OCI-LY1 (cell line): ENCODE measurements around the gene DHX8.

Experiments used
- H2AFZ ChIP-seq: fragments of 200-600 bp; sonication (generic), shearing (Covaris generic); 2 replicates; pipeline ENCODE4 v1.6.0; 2014; ENCODE audit warnings: antibody characterized with exemption, mild to moderate bottlenecking, low read length
- H3F3A ChIP-seq: fragments of 200-600 bp; sonication (generic), shearing (Covaris generic); 2 replicates; pipeline ENCODE4 v1.6.0; 2014; ENCODE audit warnings: mild to moderate bottlenecking, antibody characterized with exemption, low read length, moderate library complexity; ENCODE audit not compliant: insufficient read depth
- H3K27ac ChIP-seq: fragments of 200-600 bp; sonication (generic); 2 replicates; pipeline ENCODE4 v1.5.1; 2014; ENCODE audit warnings: low read length, mixed run types, mild to moderate bottlenecking, low read depth; ENCODE audit not compliant: poor library complexity, severe bottlenecking
- H3K27me3 ChIP-seq: fragments of 200-600 bp; sonication (generic); 2 replicates; pipeline ENCODE4 v1.6.0; 2014; ENCODE audit warnings: antibody characterized with exemption, mild to moderate bottlenecking, low read length, moderate library complexity; ENCODE audit not compliant: insufficient read depth
- H3K36me3 ChIP-seq: fragments of 200-600 bp; sonication (generic); 2 replicates; pipeline ENCODE4 v1.6.1; 2014; ENCODE audit warnings: mild to moderate bottlenecking, antibody characterized with exemption, low read length, moderate library complexity, mixed read lengths; ENCODE audit not compliant: insufficient read depth
- H3K4me1 ChIP-seq: fragments of 200-600 bp; sonication (generic); 2 replicates; pipeline ENCODE4 v1.5.1; 2014; ENCODE audit warnings: mild to moderate bottlenecking, low read length, moderate library complexity; ENCODE audit not compliant: insufficient read depth, severe bottlenecking
- H3K4me2 ChIP-seq: fragments of 200-600 bp; sonication (generic), shearing (Covaris generic); 2 replicates; pipeline ENCODE4 v1.6.1; 2014; ENCODE audit warnings: low read length
- H3K4me3 ChIP-seq: fragments of 200-600 bp; sonication (generic); 2 replicates; pipeline ENCODE4 v1.5.1; 2014; ENCODE audit warnings: low read length, low read depth, mild to moderate bottlenecking, mixed read lengths; ENCODE audit not compliant: poor library complexity, severe bottlenecking
- H3K79me2 ChIP-seq: fragments of 200-600 bp; shearing (Covaris generic); 2 replicates; pipeline ENCODE4 v1.6.1; 2016; ENCODE audit warnings: mixed run types, low read length, mixed read lengths; ENCODE audit not compliant: insufficient read depth
- H3K9ac ChIP-seq: fragments of 200-600 bp; sonication (generic), shearing (Covaris generic); 2 replicates; pipeline ENCODE4 v1.6.1; 2014; ENCODE audit warnings: mild to moderate bottlenecking, low read length, mixed read lengths
- H3K9me2 ChIP-seq: fragments of 200-600 bp; sonication (generic), shearing (Covaris generic); 2 replicates; pipeline ENCODE4 v1.6.1; 2014; ENCODE audit warnings: low read depth, mild to moderate bottlenecking, low read length, mixed read lengths
- H3K9me3 ChIP-seq: fragments of 200-600 bp; shearing (Covaris generic); 2 replicates; pipeline ENCODE4 v1.6.1; 2014; ENCODE audit warnings: low read length, mixed read lengths
- H4K20me1 ChIP-seq: fragments of 200-600 bp; sonication (generic), shearing (Covaris generic); 2 replicates; pipeline ENCODE4 v1.6.0; 2016; ENCODE audit warnings: mild to moderate bottlenecking, low read length; ENCODE audit not compliant: insufficient read depth
- EZH2 ChIP-seq: fragments of 200-600 bp; sonication (generic), shearing (Covaris generic); IDR thresholded peaks from 2 replicates; pipeline ENCODE4 v1.8.0; 2017; ENCODE audit warnings: borderline replicate concordance, mixed run types, mild to moderate bottlenecking, antibody characterized with exemption, low read length, moderate library complexity, mixed read lengths
- TF ChIP-seq, protein P1 (sequence below): fragments of 200-600 bp; sonication (generic), shearing (Covaris generic); IDR thresholded peaks from 2 replicates; pipeline ENCODE4 v1.5.1; 2017; ENCODE audit warnings: mild to moderate bottlenecking, antibody characterized with exemption, low read length, moderate library complexity, mixed read lengths

Gene DHX8

DNA sequence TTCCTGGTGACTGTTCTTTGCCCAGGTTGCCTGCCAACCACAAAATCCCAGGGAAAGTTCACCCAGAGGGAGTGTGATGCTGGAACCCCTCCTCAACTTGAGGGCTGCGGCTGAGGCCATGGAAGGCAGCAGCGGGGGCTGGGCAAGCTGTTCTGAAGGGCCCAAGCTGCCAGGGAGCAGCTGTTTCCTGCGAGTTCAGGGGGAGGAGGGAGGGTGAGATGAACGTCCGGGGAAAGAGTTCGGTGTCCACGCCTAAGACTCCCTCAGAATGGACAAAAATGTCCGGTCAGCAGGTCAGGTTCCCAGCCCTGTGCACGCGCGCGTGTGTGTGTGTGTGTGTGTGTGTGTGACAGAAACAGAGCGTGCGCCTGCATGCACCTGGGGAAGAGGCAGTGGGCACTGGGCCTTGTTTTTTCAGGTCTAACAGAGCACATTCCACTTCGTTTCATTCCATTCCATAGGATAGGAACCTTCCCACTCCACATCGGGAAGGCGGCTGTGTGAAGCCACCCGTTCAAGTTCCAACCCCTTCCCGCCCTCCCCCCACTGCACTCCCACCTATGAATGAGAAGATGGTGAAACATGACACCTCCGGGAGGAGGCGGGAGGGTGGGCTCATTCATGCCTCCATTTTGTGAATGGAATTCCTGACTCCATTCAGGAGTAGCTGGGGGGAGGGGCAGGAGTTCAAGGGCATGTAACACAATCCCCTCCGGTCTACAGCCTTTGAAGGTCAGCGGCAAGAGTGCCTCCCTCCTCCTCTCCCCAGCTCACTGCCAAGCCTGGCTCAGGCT is 46.7 kb downstream of the DHX8 start:
- Histone ChIP-seq H3F3A (no peaks in the 10 kb centered on the region), H3K79me2 (no peaks in the 10 kb centered on the region), H3K9ac (no peak overlapping the region), H4K20me1 (no peaks in the 10 kb centered on the region), H3K36me3 (peaks cover 14% of the 10 kb centered on the region), H3K27ac (no peak overlapping the region), H3K9me2 (no peaks in the 10 kb centered on the region), H3K4me1 (no peaks in the 10 kb centered on the region), H3K9me3 (no peaks in the 10 kb centered on the region), H2AFZ (no peak overlapping the region), H3K4me3 (no peak overlapping the region), H3K27me3 (no peaks in the 10 kb centered on the region), H3K4me2 (no peak overlapping the region)
- no peak for TF ChIP-seq EZH2
- TF ChIP-seq, protein P1, sequence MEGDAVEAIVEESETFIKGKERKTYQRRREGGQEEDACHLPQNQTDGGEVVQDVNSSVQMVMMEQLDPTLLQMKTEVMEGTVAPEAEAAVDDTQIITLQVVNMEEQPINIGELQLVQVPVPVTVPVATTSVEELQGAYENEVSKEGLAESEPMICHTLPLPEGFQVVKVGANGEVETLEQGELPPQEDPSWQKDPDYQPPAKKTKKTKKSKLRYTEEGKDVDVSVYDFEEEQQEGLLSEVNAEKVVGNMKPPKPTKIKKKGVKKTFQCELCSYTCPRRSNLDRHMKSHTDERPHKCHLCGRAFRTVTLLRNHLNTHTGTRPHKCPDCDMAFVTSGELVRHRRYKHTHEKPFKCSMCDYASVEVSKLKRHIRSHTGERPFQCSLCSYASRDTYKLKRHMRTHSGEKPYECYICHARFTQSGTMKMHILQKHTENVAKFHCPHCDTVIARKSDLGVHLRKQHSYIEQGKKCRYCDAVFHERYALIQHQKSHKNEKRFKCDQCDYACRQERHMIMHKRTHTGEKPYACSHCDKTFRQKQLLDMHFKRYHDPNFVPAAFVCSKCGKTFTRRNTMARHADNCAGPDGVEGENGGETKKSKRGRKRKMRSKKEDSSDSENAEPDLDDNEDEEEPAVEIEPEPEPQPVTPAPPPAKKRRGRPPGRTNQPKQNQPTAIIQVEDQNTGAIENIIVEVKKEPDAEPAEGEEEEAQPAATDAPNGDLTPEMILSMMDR, result no peak

DNA sequence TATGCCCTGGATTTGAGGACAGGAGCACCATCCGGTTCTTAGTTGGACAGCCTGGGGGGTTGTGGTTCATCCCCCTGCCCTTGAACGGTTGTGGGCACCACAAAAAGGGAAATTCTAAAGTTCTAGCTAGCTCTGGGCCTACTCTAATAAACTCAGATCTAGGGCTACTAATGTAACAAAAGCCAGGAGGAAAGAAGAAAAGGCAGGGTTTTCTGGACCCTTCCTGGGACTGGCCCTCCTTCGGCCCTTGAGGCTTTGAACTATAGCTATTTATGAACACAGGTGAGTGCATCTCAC is 47.3 kb downstream of the DHX8 start:
- Histone ChIP-seq H3F3A (no peaks in the 10 kb centered on the region), H3K36me3 (peaks cover 9% of the 10 kb centered on the region), H3K4me1 (no peaks in the 10 kb centered on the region), H3K9me2 (no peaks in the 10 kb centered on the region), H3K9me3 (no peaks in the 10 kb centered on the region), H3K4me2 (no peak overlapping the region), H2AFZ (no peak overlapping the region), H3K4me3 (no peak overlapping the region), H3K79me2 (no peaks in the 10 kb centered on the region), H3K9ac (no peak overlapping the region), H3K27me3 (no peaks in the 10 kb centered on the region), H3K27ac (no peak overlapping the region), H4K20me1 (no peaks in the 10 kb centered on the region)
- TF ChIP-seq, protein P1, result no peak
- no peak for TF ChIP-seq EZH2

DNA sequence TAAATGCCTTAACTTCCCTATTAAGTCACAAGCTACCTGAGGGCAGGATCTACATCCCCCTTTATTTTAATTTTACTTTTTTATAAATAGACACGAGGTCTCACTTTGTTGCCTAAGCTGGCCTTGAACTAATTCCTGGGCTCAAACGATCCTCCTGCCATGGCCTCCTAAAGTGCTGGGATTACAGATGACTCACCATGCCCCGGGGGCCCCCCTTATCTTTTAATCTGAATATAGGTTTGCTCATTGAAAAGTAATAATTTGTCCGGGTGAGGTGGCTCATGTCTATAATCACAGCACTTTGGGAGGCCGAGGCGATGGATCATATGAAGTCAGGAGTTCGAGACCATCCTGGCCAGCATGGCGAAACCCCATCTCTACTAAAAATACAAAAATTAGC is 48.2 kb downstream of the DHX8 start:
- Histone ChIP-seq H3K36me3 (peaks cover under 1% of the 10 kb centered on the region; the same call in 1 of the 2 replicates), H3F3A (no peaks in the 10 kb centered on the region), H3K4me2 (no peak overlapping the region)

More for the DNA sequence above, 48.2 kb downstream of the DHX8 start:
- no peaks in the 10 kb centered on the region for H3K9me2 ChIP-seq
- H3K27me3 ChIP-seq, result no peaks in the 10 kb centered on the region
- no peaks in the 10 kb centered on the region for H3K9me3 ChIP-seq
- H3K9ac ChIP-seq, result no peak overlapping the region
- no peak overlapping the region for H3K4me3 ChIP-seq
- TF ChIP-seq, protein P1, result no peak
- TF ChIP-seq EZH2, result no peak
- H3K79me2 ChIP-seq, result no peaks in the 10 kb centered on the region
- H4K20me1 ChIP-seq, result no peaks in the 10 kb centered on the region
- H2AFZ ChIP-seq, result no peak overlapping the region
- H3K4me1 ChIP-seq, result no peaks in the 10 kb centered on the region
- H3K27ac ChIP-seq, result no peak overlapping the region
